ENCODE results near the gene TENM4.

Gene TENM4

GRCh38 chr11:79242616-79243015 lies 198.2 kb downstream of the TENM4 start:
- TF ChIP-seq MAX (IDR thresholded peaks at IDR 0.05) (no peak), CREB1 (IDR thresholded peaks at IDR 0.05; ENCODE audit: low read depth) (no peak), YY1 (IDR thresholded peaks at IDR 0.05; ENCODE audit: low read depth) (no peak), EP300 (IDR thresholded peaks at IDR 0.05; ENCODE audit: borderline replicate concordance) (no peak), TAF1 (IDR thresholded peaks at IDR 0.05; ENCODE audit: low read depth) (no peak), USF1 (IDR thresholded peaks at IDR 0.05) (no peak), RAD21 (IDR thresholded peaks at IDR 0.05; ENCODE audit: low read depth) (no peak), TCF12 (IDR thresholded peaks at IDR 0.05; ENCODE audit: low read depth) (no peak), TEAD4 (IDR thresholded peaks at IDR 0.05) (no peak), ZBTB7A (IDR thresholded peaks at IDR 0.05; ENCODE audit: low read depth) (no peak), EGR1 (IDR thresholded peaks at IDR 0.05) (no peak), FOXM1 (IDR thresholded peaks at IDR 0.05; ENCODE audit: borderline replicate concordance, low read depth) (no peak), CEBPB (IDR thresholded peaks at IDR 0.05) (no peak), NFIC (IDR thresholded peaks at IDR 0.05) (no peak)
- TF ChIP-seq, protein P1, sequence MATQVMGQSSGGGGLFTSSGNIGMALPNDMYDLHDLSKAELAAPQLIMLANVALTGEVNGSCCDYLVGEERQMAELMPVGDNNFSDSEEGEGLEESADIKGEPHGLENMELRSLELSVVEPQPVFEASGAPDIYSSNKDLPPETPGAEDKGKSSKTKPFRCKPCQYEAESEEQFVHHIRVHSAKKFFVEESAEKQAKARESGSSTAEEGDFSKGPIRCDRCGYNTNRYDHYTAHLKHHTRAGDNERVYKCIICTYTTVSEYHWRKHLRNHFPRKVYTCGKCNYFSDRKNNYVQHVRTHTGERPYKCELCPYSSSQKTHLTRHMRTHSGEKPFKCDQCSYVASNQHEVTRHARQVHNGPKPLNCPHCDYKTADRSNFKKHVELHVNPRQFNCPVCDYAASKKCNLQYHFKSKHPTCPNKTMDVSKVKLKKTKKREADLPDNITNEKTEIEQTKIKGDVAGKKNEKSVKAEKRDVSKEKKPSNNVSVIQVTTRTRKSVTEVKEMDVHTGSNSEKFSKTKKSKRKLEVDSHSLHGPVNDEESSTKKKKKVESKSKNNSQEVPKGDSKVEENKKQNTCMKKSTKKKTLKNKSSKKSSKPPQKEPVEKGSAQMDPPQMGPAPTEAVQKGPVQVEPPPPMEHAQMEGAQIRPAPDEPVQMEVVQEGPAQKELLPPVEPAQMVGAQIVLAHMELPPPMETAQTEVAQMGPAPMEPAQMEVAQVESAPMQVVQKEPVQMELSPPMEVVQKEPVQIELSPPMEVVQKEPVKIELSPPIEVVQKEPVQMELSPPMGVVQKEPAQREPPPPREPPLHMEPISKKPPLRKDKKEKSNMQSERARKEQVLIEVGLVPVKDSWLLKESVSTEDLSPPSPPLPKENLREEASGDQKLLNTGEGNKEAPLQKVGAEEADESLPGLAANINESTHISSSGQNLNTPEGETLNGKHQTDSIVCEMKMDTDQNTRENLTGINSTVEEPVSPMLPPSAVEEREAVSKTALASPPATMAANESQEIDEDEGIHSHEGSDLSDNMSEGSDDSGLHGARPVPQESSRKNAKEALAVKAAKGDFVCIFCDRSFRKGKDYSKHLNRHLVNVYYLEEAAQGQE (IDR thresholded peaks at IDR 0.05; ENCODE audit: low read depth) = no peak

DNA sequence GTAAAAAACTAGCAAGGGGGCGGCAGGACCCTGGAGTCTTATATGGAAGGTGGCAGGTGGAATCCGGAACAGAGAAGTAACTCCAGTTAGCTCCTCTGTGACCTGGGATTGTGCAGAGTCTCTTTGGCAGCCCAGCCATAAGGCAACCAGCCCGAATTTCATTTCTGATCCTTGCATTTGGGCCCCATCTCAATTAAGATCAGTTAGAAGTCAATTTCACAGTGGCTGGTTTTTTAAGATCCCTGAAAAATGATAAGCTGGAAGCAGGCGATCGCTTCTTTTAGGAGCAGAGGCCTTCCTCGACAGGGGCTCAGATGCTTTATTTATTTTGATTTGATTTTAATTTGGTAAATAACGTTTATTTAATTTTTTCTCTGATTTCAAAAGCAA lies 199.0 kb downstream of the TENM4 start:
- no peak for TF ChIP-seq CREB1 (IDR thresholded peaks at IDR 0.05; ENCODE audit: low read depth)
- TF ChIP-seq TAF1 (IDR thresholded peaks at IDR 0.05; ENCODE audit: low read depth) = no peak
- TF ChIP-seq ZBTB7A (IDR thresholded peaks at IDR 0.05; ENCODE audit: low read depth) = no peak
- TF ChIP-seq FOXM1 (IDR thresholded peaks at IDR 0.05; ENCODE audit: borderline replicate concordance, low read depth) = no peak
- no peak for TF ChIP-seq EGR1 (IDR thresholded peaks at IDR 0.05)
- TF ChIP-seq, protein P1 (IDR thresholded peaks at IDR 0.05; ENCODE audit: low read depth) = no peak
- TF ChIP-seq EP300 (IDR thresholded peaks at IDR 0.05; ENCODE audit: borderline replicate concordance) = no peak
- TF ChIP-seq TEAD4 (IDR thresholded peaks at IDR 0.05) = no peak
- no peak for TF ChIP-seq CEBPB (IDR thresholded peaks at IDR 0.05)
- no peak for TF ChIP-seq RAD21 (IDR thresholded peaks at IDR 0.05; ENCODE audit: low read depth)
- no peak for TF ChIP-seq YY1 (IDR thresholded peaks at IDR 0.05; ENCODE audit: low read depth)
- no peak for TF ChIP-seq NFIC (IDR thresholded peaks at IDR 0.05)
- TF ChIP-seq MAX (IDR thresholded peaks at IDR 0.05) = no peak
- no peak for TF ChIP-seq TCF12 (IDR thresholded peaks at IDR 0.05; ENCODE audit: low read depth)
- no peak for TF ChIP-seq USF1 (IDR thresholded peaks at IDR 0.05)

- TF ChIP-seq TAF1 (IDR thresholded peaks at IDR 0.05; ENCODE audit: low read depth) (no peak), NFIC (IDR thresholded peaks at IDR 0.05) (no peak), EGR1 (IDR thresholded peaks at IDR 0.05) (no peak), EP300 (IDR thresholded peaks at IDR 0.05; ENCODE audit: borderline replicate concordance) (no peak), CREB1 (IDR thresholded peaks at IDR 0.05; ENCODE audit: low read depth) (no peak), MAX (IDR thresholded peaks at IDR 0.05) (no peak), TEAD4 (IDR thresholded peaks at IDR 0.05) (no peak), USF1 (IDR thresholded peaks at IDR 0.05) (no peak), CEBPB (IDR thresholded peaks at IDR 0.05) (no peak), ZBTB7A (IDR thresholded peaks at IDR 0.05; ENCODE audit: low read depth) (no peak), TCF12 (IDR thresholded peaks at IDR 0.05; ENCODE audit: low read depth) (no peak)
- TF ChIP-seq, protein P1 (IDR thresholded peaks at IDR 0.05; ENCODE audit: low read depth) = no peak
These were observed 199.5 kb downstream of the TENM4 start for GRCh38 chr11:79241205-79241851.

Measured in Ishikawa (cell line).